Measurements from ENCODE around the gene CYP11A1. TPM values are rescaled to one million over a fixed set of nuclear protein-coding genes. Genes with fewer than 3 reads are reported as not detected.
A peak's percentile ranks its signal among the peaks of the same experiment; 100 is the strongest.

Gene CYP11A1
- total RNA-seq, 2 experiments from 2014 or later, result not detected

GRCh38 chr15:74406992-74407705 lies 39.7 kb upstream of the CYP11A1 start:
- Mint-ChIP-seq H3K27me3 (no peaks in the 10 kb centered on the region), H3K9me3 (no peaks in the 10 kb centered on the region), H3K36me3 (peaks cover 11% of the 10 kb centered on the region), H3K4me1 (peaks cover 31% of the 10 kb centered on the region), H3K4me3 (no peak overlapping the region), H3K27ac (peak overlapping the region; percentile 76)
- DNase-seq (no peak), ATAC-seq (ENCODE audit: low read depth) (no peak)
- POLR2A ChIA-PET, result interaction anchor here (2.1 kb wide), 1 partner anchor 22 kb away, joined by 7 read pairs; no protein-coding TSS in a partner anchor

GRCh38 chr15:74406517-74406916 lies 39.1 kb upstream of the CYP11A1 start:
- peaks cover 8% of the 10 kb centered on the region for H3K36me3 Mint-ChIP-seq
- H3K27ac Mint-ChIP-seq, result peak overlapping the region; percentile 76
- no peak overlapping the region for H3K4me3 Mint-ChIP-seq
- no peaks in the 10 kb centered on the region for H3K9me3 Mint-ChIP-seq
- DNase-seq (no peak), ATAC-seq (ENCODE audit: low read depth) (no peak)
- peaks cover 37% of the 10 kb centered on the region for H3K4me1 Mint-ChIP-seq
- POLR2A ChIA-PET, result interaction anchor here (2.1 kb wide), 1 partner anchor 22 kb away, joined by 7 read pairs; no protein-coding TSS in a partner anchor
- no peaks in the 10 kb centered on the region for H3K27me3 Mint-ChIP-seq

GRCh38 chr15:74405823-74406222 lies 38.4 kb upstream of the CYP11A1 start:
- H3K27ac Mint-ChIP-seq, result peak overlapping the region; percentile 13
- no peaks in the 10 kb centered on the region for H3K9me3 Mint-ChIP-seq
- peaks cover 7% of the 10 kb centered on the region for H3K36me3 Mint-ChIP-seq
- DNase-seq (no peak), ATAC-seq (ENCODE audit: low read depth) (no peak)
- POLR2A ChIA-PET, result no interaction called here
- peaks cover 44% of the 10 kb centered on the region for H3K4me1 Mint-ChIP-seq
- no peaks in the 10 kb centered on the region for H3K27me3 Mint-ChIP-seq
- no peak overlapping the region for H3K4me3 Mint-ChIP-seq

- Mint-ChIP-seq H3K4me3 (peak overlapping the region; percentile 42), H3K4me1 (peaks cover 59% of the 10 kb centered on the region), H3K36me3 (peaks cover 4% of the 10 kb centered on the region), H3K27ac (peak overlapping the region; percentile 87), H3K9me3 (no peaks in the 10 kb centered on the region), H3K27me3 (no peaks in the 10 kb centered on the region)
- POLR2A ChIA-PET, result interaction anchor here (1.3 to 6.3 kb wide), 6 partner anchors 15 to 57 kb away, joined by 3 to 109 read pairs (median 10); partner anchors contain the start of gene SEMA7A
- ATAC-seq (ENCODE audit: low read depth) (no peak), DNase-seq (no peak)
These were observed 36.6 kb upstream of the CYP11A1 start for GRCh38 chr15:74403991-74404563.

GRCh38 chr15:74403588-74403919 lies 36.1 kb upstream of the CYP11A1 start:
- Mint-ChIP-seq H3K4me3 (peak overlapping the region; percentile 42), H3K27me3 (no peaks in the 10 kb centered on the region), H3K4me1 (peaks cover 63% of the 10 kb centered on the region), H3K27ac (peak overlapping the region; percentile 87), H3K9me3 (no peaks in the 10 kb centered on the region), H3K36me3 (peaks cover 2% of the 10 kb centered on the region)
- DNase-seq (no peak), ATAC-seq (ENCODE audit: low read depth) (no peak)
- POLR2A ChIA-PET, result interaction anchor here (0.7 to 6.3 kb wide), 7 partner anchors 16 to 206 kb away, joined by 3 to 109 read pairs (median 7); partner anchors contain the start of genes ARID3B and SEMA7A

GRCh38 chr15:74402873-74403587 lies 35.6 kb upstream of the CYP11A1 start:
- Mint-ChIP-seq H3K27ac (peak overlapping the region; percentile 87), H3K36me3 (no peaks in the 10 kb centered on the region), H3K9me3 (no peaks in the 10 kb centered on the region), H3K4me1 (peaks cover 66% of the 10 kb centered on the region), H3K4me3 (peak overlapping the region; percentile 42), H3K27me3 (no peaks in the 10 kb centered on the region)
- DNase-seq (peak; percentile 82), ATAC-seq (ENCODE audit: low read depth) (peak; percentile 75)
- POLR2A ChIA-PET, result interaction anchor here (0.7 to 6.3 kb wide), 11 partner anchors 14 to 385 kb away, joined by 3 to 109 read pairs (median 5); partner anchors contain the start of genes ARID3B and SEMA7A

- Mint-ChIP-seq H3K27me3 (no peaks in the 10 kb centered on the region), H3K27ac (peak overlapping the region; percentile 87), H3K4me1 (peaks cover 71% of the 10 kb centered on the region), H3K4me3 (peak overlapping the region; percentile 42), H3K36me3 (no peaks in the 10 kb centered on the region), H3K9me3 (no peaks in the 10 kb centered on the region)
- DNase-seq, result peak; percentile 52
- POLR2A ChIA-PET, result interaction anchor here (0.8 to 6.3 kb wide), 10 partner anchors 13 to 385 kb away, joined by 3 to 109 read pairs (median 7); partner anchors contain the start of genes ARID3B, SEMA7A and UBL7
- ATAC-seq (ENCODE audit: low read depth), result peak; percentile 1
These were observed 34.9 kb upstream of the CYP11A1 start for GRCh38 chr15:74402337-74402841.

- peak overlapping the region; percentile 70 for H3K4me3 Mint-ChIP-seq
- peaks cover 79% of the 10 kb centered on the region for H3K4me1 Mint-ChIP-seq
- no peaks in the 10 kb centered on the region for H3K36me3 Mint-ChIP-seq
- H3K9me3 Mint-ChIP-seq, result no peaks in the 10 kb centered on the region
- peak; percentile 7 for ATAC-seq (ENCODE audit: low read depth)
- peak; percentile 56 for DNase-seq
- POLR2A ChIA-PET, result interaction anchor here (1.0 to 6.3 kb wide), 13 partner anchors 10 to 85 kb away, joined by 3 to 109 read pairs (median 4); partner anchors contain the start of genes SEMA7A and UBL7
- H3K27me3 Mint-ChIP-seq, result no peaks in the 10 kb centered on the region
- H3K27ac Mint-ChIP-seq, result peak overlapping the region; percentile 87
These were observed 33.7 kb upstream of the CYP11A1 start for GRCh38 chr15:74400915-74401757.

GRCh38 chr15:74400313-74400860 lies 32.9 kb upstream of the CYP11A1 start:
- Mint-ChIP-seq H3K27ac (peak overlapping the region; percentile 87), H3K4me3 (peak overlapping the region; percentile 70), H3K36me3 (no peaks in the 10 kb centered on the region), H3K4me1 (peaks cover 79% of the 10 kb centered on the region), H3K27me3 (no peaks in the 10 kb centered on the region), H3K9me3 (no peaks in the 10 kb centered on the region)
- POLR2A ChIA-PET, result interaction anchor here (0.5 to 6.3 kb wide), 15 partner anchors 11 to 458 kb away, joined by 3 to 109 read pairs (median 4); partner anchors contain the start of genes SEMA7A and UBL7
- DNase-seq (no peak), ATAC-seq (ENCODE audit: low read depth) (peak; percentile 10)

- ATAC-seq (ENCODE audit: low read depth) (peak; percentile 56), DNase-seq (peak; percentile 80)
- no peaks in the 10 kb centered on the region for H3K27me3 Mint-ChIP-seq
- no peaks in the 10 kb centered on the region for H3K9me3 Mint-ChIP-seq
- POLR2A ChIA-PET, result interaction anchor here (0.5 to 6.3 kb wide), 14 partner anchors 10 to 459 kb away, joined by 3 to 109 read pairs (median 4); partner anchors contain the start of genes SEMA7A and UBL7
- H3K36me3 Mint-ChIP-seq, result no peaks in the 10 kb centered on the region
- peaks cover 79% of the 10 kb centered on the region for H3K4me1 Mint-ChIP-seq
- peak overlapping the region; percentile 87 for H3K27ac Mint-ChIP-seq
- peak overlapping the region; percentile 70 for H3K4me3 Mint-ChIP-seq
These were observed 32.3 kb upstream of the CYP11A1 start for GRCh38 chr15:74399511-74400312.

GRCh38 chr15:74399100-74399499 lies 31.7 kb upstream of the CYP11A1 start:
- DNase-seq, result no peak
- peaks cover 80% of the 10 kb centered on the region for H3K4me1 Mint-ChIP-seq
- H3K27ac Mint-ChIP-seq, result peak overlapping the region; percentile 90
- no peaks in the 10 kb centered on the region for H3K9me3 Mint-ChIP-seq
- POLR2A ChIA-PET, result interaction anchor here (2.7 to 6.3 kb wide), 3 partner anchors 14 to 33 kb away, joined by 14 to 109 read pairs (median 102); partner anchors contain the start of gene SEMA7A
- no peak overlapping the region for H3K4me3 Mint-ChIP-seq
- H3K27me3 Mint-ChIP-seq, result no peaks in the 10 kb centered on the region
- no peak for ATAC-seq (ENCODE audit: low read depth)
- no peaks in the 10 kb centered on the region for H3K36me3 Mint-ChIP-seq

Measured in activated naive CD8-positive, alpha-beta T cell treated with anti-CD3 and anti-CD28 coated beads, Interleukin-2, amount 10 ng/mL, durations not matched to agents 7 days and 5 days (primary cell).